ENCODE measurements around the gene IGFL4. TPM values are rescaled to one million over a fixed set of nuclear protein-coding genes. Genes with fewer than 3 reads are reported as not detected.
"Not testable (repeated sequence)": the region's sequence is repeated elsewhere in the genome, so short reads cannot be mapped to it uniquely, and the experiment has no call there.

The IGFL4 gene
- polyA plus RNA-seq, 3 donors = not detected

- peaks cover 48 to 72% of the 10 kb centered on the region in 2 donors for H3K27me3 ChIP-seq (ENCODE audit: control insufficient read depth in 2 of 2, insufficient read depth in 2 of 2, low read length in 2 of 2)
- no peaks in the 10 kb centered on the region for H3K36me3 ChIP-seq (replicated peaks in 1 of 2; ENCODE audit: control insufficient read depth in 1 of 2, insufficient read depth in 2 of 2, low read length in 2 of 2)
- no peak overlapping the region for H3K4me3 ChIP-seq (replicated peaks in 1 of 3; ENCODE audit: low read depth in 2 of 3, low read length in 3 of 3)
These were observed 38.8 kb upstream of the IGFL4 start for GRCh38 chr19:46079576-46079975.

GRCh38 chr19:46078573-46079332 is 38.0 kb upstream of the IGFL4 start:
- H3K9me3 ChIP-seq (replicated peaks in 1 of 2; ENCODE audit: control insufficient read depth in 1 of 2, insufficient read depth in 1 of 2, low read length in 2 of 2) = peaks cover 11 to 29% of the 10 kb centered on the region in 2 donors
- TF ChIP-seq, protein P1, sequence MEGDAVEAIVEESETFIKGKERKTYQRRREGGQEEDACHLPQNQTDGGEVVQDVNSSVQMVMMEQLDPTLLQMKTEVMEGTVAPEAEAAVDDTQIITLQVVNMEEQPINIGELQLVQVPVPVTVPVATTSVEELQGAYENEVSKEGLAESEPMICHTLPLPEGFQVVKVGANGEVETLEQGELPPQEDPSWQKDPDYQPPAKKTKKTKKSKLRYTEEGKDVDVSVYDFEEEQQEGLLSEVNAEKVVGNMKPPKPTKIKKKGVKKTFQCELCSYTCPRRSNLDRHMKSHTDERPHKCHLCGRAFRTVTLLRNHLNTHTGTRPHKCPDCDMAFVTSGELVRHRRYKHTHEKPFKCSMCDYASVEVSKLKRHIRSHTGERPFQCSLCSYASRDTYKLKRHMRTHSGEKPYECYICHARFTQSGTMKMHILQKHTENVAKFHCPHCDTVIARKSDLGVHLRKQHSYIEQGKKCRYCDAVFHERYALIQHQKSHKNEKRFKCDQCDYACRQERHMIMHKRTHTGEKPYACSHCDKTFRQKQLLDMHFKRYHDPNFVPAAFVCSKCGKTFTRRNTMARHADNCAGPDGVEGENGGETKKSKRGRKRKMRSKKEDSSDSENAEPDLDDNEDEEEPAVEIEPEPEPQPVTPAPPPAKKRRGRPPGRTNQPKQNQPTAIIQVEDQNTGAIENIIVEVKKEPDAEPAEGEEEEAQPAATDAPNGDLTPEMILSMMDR (IDR thresholded peaks at IDR 0.05) = peak; percentile 25
- H3K36me3 Mint-ChIP-seq; H3K4me2 ChIP-seq (replicated peaks; ENCODE audit: extremely low read depth, low read length, poor library complexity, severe bottlenecking); H3K9ac ChIP-seq (ENCODE audit: insufficient read depth, low read length, poor library complexity, severe bottlenecking); H3K79me2 ChIP-seq (ENCODE audit: insufficient read depth, low read length); H3K4me1 ChIP-seq (ENCODE audit: control insufficient read depth in 1 of 2, insufficient read depth in 2 of 2, low read length in 2 of 2); H3K4me1 Mint-ChIP-seq; H2AFZ ChIP-seq (ENCODE audit: insufficient read depth, low read depth, low read length, poor library complexity, severe bottlenecking); H3K4me3 ChIP-seq (replicated peaks in 1 of 3; ENCODE audit: low read depth in 2 of 3, low read length in 3 of 3); H3K36me3 ChIP-seq (replicated peaks in 1 of 2; ENCODE audit: control insufficient read depth in 1 of 2, insufficient read depth in 2 of 2, low read length in 2 of 2); H3K27ac ChIP-seq (ENCODE audit: low read depth in 1 of 2, low read length in 2 of 2); H4K20me1 ChIP-seq (ENCODE audit: insufficient read depth, low read length); H3K27ac Mint-ChIP-seq: not testable (repeated sequence)
- H3K27me3 Mint-ChIP-seq (ENCODE audit: low read depth in 3 of 3) = peaks cover 51 to 73% (median 70%) of the 10 kb centered on the region in 3 donors
- 39% methylated on average over 19 of the region's 71 CpGs for WGBS (ENCODE audit: insufficient coverage)
- peaks cover 3 to 21% (median 12%) of the 10 kb centered on the region in 7 donors for H3K9me3 Mint-ChIP-seq
- DNase-seq = peak in 2 of 3 donors; percentile 3 to 25
- H3K27me3 ChIP-seq (ENCODE audit: control insufficient read depth in 2 of 2, insufficient read depth in 2 of 2, low read length in 2 of 2) = peaks cover 53 to 77% of the 10 kb centered on the region in 2 donors
- intact Hi-C loops (cut with micrococcal nuclease) = loop anchor here (5.0 to 10.0 kb wide), 2 partner anchors 51 to 106 kb away; no protein-coding TSS in a partner anchor
- peak overlapping the region in 1 of 2 donors; percentile 71 for H3K4me3 Mint-ChIP-seq

More at GRCh38 chr19:46079576-46079975, 38.8 kb upstream of the IGFL4 start:
- Histone ChIP-seq H3K9ac (ENCODE audit: insufficient read depth, low read length, poor library complexity, severe bottlenecking) (no peak overlapping the region), H2AFZ (ENCODE audit: insufficient read depth, low read depth, low read length, poor library complexity, severe bottlenecking) (no peak overlapping the region), H3K9me3 (replicated peaks in 1 of 2; ENCODE audit: control insufficient read depth in 1 of 2, insufficient read depth in 1 of 2, low read length in 2 of 2) (peaks cover 11 to 29% of the 10 kb centered on the region in 2 donors), H3K79me2 (ENCODE audit: insufficient read depth, low read length) (no peaks in the 10 kb centered on the region), H3K4me1 (ENCODE audit: control insufficient read depth in 1 of 2, insufficient read depth in 2 of 2, low read length in 2 of 2) (peaks cover 0 to 8% of the 10 kb centered on the region in 2 donors), H4K20me1 (ENCODE audit: insufficient read depth, low read length) (no peaks in the 10 kb centered on the region), H3K27ac (ENCODE audit: low read depth in 1 of 2, low read length in 2 of 2) (no peak overlapping the region), H3K4me2 (replicated peaks; ENCODE audit: extremely low read depth, low read length, poor library complexity, severe bottlenecking) (no peak overlapping the region)
- H3K4me3 Mint-ChIP-seq = peak overlapping the region in 1 of 2 donors; percentile 57
- WGBS (ENCODE audit: insufficient coverage) = 83% methylated on average over 1 of the region's 7 CpGs
- no peak for DNase-seq
- peaks cover 3 to 7% of the 10 kb centered on the region in 2 donors for H3K36me3 Mint-ChIP-seq
- intact Hi-C loops (cut with micrococcal nuclease) = loop anchor here (5.0 to 10.0 kb wide), 2 partner anchors 52 to 105 kb away; no protein-coding TSS in a partner anchor
- H3K9me3 Mint-ChIP-seq = peaks cover 3 to 21% (median 12%) of the 10 kb centered on the region in 7 donors
- TF ChIP-seq, protein P1 (IDR thresholded peaks at IDR 0.05) = no peak
- H3K27ac Mint-ChIP-seq = no peak overlapping the region
- H3K27me3 Mint-ChIP-seq (ENCODE audit: low read depth in 3 of 3) = peaks cover 54 to 68% (median 67%) of the 10 kb centered on the region in 3 donors
- peaks cover 8% of the 10 kb centered on the region for H3K4me1 Mint-ChIP-seq
